ENCODE measurements around the gene DENND1A. TPM values are rescaled to one million over a fixed set of nuclear protein-coding genes. Genes with fewer than 3 reads are reported as not detected.
"Not testable (repeated sequence)": the region's sequence is repeated elsewhere in the genome, so short reads cannot be mapped to it uniquely, and the experiment has no call there.

Gene DENND1A
- polyA plus RNA-seq, 2 of the 4 experiments (the other 2 are of a cell fraction), result 15.1 to 21.9 TPM

DNA sequence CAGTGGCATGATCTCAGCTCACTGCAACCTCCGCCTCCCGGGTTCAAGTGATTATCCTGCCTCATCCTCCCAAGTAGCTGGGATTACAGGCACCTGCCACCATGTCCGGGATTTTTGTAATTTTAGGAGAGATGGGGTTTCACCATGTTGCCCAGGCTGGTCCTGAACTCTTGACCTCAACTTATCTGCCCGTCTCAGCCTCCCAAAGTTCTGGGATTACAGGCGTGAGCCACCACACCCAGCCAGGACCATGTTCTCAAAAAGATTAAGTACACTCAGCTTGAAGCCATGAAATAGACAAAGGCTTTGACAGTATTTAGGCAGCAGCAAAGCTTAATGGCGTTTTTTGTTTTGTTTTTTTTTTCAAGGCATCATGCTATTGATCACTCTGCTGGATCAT lies 44.1 kb downstream of the DENND1A start:
- DNase-seq (ENCODE audit: low read depth in 1 of 2, low spot score in 1 of 2); ATAC-seq; H3K9me3 ChIP-seq; FAIRE-seq; H3K4me2 ChIP-seq; H3K4me3 ChIP-seq; H3K27ac ChIP-seq; POLR2A ChIA-PET: not testable (repeated sequence)
- 93% methylated on average over 6 of the region's 6 CpGs for WGBS (ENCODE audit: missing lambda C conversion rate)
- CTCF ChIA-PET, result interaction anchor here (1.1 kb wide), 1 partner anchor 11 kb away, joined by 4 read pairs; no protein-coding TSS in a partner anchor
- peaks cover 13% of the 10 kb centered on the region; the same call in 2 of the 3 replicates for H3K4me1 ChIP-seq

DNA sequence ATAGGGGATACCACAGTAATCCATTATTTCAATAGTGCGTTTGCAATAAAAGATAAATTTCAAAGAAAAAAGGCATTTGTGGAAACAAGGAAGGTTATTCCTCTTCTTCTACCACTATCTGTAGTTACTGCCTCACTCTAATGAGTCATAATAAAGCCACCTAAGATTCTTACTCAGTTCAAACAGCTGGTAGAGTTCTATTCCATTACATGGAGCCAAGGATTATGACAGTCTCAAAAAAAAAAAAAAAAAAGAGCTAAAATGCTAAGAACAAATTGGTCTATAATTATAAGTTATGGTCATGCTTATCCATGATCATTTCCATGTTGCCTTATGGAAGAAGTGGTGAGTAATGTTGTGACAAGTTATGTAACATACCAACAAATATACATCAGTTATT lies 46.3 kb downstream of the DENND1A start:
- TF ChIP-seq, protein P1, sequence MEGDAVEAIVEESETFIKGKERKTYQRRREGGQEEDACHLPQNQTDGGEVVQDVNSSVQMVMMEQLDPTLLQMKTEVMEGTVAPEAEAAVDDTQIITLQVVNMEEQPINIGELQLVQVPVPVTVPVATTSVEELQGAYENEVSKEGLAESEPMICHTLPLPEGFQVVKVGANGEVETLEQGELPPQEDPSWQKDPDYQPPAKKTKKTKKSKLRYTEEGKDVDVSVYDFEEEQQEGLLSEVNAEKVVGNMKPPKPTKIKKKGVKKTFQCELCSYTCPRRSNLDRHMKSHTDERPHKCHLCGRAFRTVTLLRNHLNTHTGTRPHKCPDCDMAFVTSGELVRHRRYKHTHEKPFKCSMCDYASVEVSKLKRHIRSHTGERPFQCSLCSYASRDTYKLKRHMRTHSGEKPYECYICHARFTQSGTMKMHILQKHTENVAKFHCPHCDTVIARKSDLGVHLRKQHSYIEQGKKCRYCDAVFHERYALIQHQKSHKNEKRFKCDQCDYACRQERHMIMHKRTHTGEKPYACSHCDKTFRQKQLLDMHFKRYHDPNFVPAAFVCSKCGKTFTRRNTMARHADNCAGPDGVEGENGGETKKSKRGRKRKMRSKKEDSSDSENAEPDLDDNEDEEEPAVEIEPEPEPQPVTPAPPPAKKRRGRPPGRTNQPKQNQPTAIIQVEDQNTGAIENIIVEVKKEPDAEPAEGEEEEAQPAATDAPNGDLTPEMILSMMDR (IDR thresholded peaks at IDR 0.05), result no peak
- no peak for TF ChIP-seq CHD2 (IDR thresholded peaks at IDR 0.05; ENCODE audit: low read length, partially characterized antibody)
- no peak for TF ChIP-seq CBX2 (IDR thresholded peaks at IDR 0.05; ENCODE audit: borderline replicate concordance, low read depth)
- no peak for TF ChIP-seq MAFK (IDR thresholded peaks at IDR 0.05; ENCODE audit: partially characterized antibody)
- no peak for TF ChIP-seq RARB (CRISPR knock-in tag; IDR thresholded peaks at IDR 0.05)
- no peak for TF ChIP-seq ZFP36 (IDR thresholded peaks at IDR 0.05; ENCODE audit: borderline replicate concordance, partially characterized antibody)
- no peak for FAIRE-seq
- peaks cover 18% of the 10 kb centered on the region; the same call in 2 of the 3 replicates for H3K4me1 ChIP-seq
- WGBS (ENCODE audit: missing lambda C conversion rate), result 94% methylated on average over 1 of the region's 1 CpG
- ATAC-seq, result no peak
- H3K4me3 ChIP-seq, result no peak overlapping the region
- no peaks in the 10 kb centered on the region for H3K9me3 ChIP-seq
- CTCF ChIA-PET, result no interaction called here
- no peak overlapping the region for H3K27ac ChIP-seq
- no peak for DNase-seq (ENCODE audit: low read depth in 1 of 2, low spot score in 1 of 2)
- no peak overlapping the region for H3K4me2 ChIP-seq
- POLR2A ChIA-PET, result no interaction called here

DNA sequence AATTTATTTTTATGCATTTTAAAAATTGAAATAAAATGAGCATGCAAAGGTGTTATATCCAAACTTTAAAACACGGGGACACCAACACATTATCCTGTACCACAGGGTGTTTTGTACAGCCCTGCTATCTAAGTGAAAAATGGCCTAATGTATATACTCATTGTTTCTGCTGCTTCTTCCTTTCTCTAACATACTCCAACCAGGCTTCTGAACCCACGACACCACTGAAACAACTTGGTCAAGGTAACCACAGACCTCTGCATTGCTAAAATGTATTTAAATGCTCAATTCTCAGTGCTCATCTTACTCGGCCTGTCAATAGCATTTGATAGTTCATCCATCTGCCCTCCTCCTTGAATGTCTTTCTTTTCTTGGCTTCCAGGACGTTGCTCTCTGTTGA lies 48.3 kb downstream of the DENND1A start:
- FAIRE-seq (no peak), DNase-seq (ENCODE audit: low read depth in 1 of 2, low spot score in 1 of 2) (no peak), ATAC-seq (no peak)
- Histone ChIP-seq H3K4me3 (no peak overlapping the region), H3K4me1 (peaks cover 18% of the 10 kb centered on the region; the same call in 2 of the 3 replicates), H3K27ac (no peak overlapping the region), H3K9me3 (no peaks in the 10 kb centered on the region), H3K4me2 (no peak overlapping the region)
- POLR2A ChIA-PET, result no interaction called here
- 78% methylated on average over 4 of the region's 4 CpGs for WGBS (ENCODE audit: missing lambda C conversion rate)
- TF ChIP-seq FOSL2 (IDR thresholded peaks at IDR 0.05) (no peak), FOSL2 (CRISPR knock-in tag; IDR thresholded peaks at IDR 0.05) (no peak), JUNB (IDR thresholded peaks at IDR 0.05) (no peak), ESRRA (IDR thresholded peaks at IDR 0.05; ENCODE audit: borderline replicate concordance, low read length) (no peak), TP53 (CRISPR knock-in tag; IDR thresholded peaks at IDR 0.05) (no peak), NPAS2 (CRISPR knock-in tag; IDR thresholded peaks at IDR 0.05; ENCODE audit: borderline replicate concordance) (no peak), HEYL (CRISPR knock-in tag; IDR thresholded peaks at IDR 0.05) (no peak), MAFK (IDR thresholded peaks at IDR 0.05; ENCODE audit: partially characterized antibody) (no peak)
- TF ChIP-seq, protein P1 (IDR thresholded peaks at IDR 0.05), result no peak
- TF ChIP-seq, protein P2, sequence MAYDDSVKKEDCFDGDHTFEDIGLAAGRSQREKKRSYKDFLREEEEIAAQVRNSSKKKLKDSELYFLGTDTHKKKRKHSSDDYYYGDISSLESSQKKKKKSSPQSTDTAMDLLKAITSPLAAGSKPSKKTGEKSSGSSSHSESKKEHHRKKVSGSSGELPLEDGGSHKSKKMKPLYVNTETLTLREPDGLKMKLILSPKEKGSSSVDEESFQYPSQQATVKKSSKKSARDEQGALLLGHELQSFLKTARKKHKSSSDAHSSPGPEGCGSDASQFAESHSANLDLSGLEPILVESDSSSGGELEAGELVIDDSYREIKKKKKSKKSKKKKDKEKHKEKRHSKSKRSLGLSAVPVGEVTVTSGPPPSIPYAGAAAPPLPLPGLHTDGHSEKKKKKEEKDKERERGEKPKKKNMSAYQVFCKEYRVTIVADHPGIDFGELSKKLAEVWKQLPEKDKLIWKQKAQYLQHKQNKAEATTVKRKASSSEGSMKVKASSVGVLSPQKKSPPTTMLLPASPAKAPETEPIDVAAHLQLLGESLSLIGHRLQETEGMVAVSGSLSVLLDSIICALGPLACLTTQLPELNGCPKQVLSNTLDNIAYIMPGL (CRISPR knock-in tag; IDR thresholded peaks at IDR 0.05; ENCODE audit: borderline replicate concordance), result no peak
- TF ChIP-seq, protein P3, sequence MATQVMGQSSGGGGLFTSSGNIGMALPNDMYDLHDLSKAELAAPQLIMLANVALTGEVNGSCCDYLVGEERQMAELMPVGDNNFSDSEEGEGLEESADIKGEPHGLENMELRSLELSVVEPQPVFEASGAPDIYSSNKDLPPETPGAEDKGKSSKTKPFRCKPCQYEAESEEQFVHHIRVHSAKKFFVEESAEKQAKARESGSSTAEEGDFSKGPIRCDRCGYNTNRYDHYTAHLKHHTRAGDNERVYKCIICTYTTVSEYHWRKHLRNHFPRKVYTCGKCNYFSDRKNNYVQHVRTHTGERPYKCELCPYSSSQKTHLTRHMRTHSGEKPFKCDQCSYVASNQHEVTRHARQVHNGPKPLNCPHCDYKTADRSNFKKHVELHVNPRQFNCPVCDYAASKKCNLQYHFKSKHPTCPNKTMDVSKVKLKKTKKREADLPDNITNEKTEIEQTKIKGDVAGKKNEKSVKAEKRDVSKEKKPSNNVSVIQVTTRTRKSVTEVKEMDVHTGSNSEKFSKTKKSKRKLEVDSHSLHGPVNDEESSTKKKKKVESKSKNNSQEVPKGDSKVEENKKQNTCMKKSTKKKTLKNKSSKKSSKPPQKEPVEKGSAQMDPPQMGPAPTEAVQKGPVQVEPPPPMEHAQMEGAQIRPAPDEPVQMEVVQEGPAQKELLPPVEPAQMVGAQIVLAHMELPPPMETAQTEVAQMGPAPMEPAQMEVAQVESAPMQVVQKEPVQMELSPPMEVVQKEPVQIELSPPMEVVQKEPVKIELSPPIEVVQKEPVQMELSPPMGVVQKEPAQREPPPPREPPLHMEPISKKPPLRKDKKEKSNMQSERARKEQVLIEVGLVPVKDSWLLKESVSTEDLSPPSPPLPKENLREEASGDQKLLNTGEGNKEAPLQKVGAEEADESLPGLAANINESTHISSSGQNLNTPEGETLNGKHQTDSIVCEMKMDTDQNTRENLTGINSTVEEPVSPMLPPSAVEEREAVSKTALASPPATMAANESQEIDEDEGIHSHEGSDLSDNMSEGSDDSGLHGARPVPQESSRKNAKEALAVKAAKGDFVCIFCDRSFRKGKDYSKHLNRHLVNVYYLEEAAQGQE (IDR thresholded peaks at IDR 0.05), result no peak
- CTCF ChIA-PET, result interaction anchor here (1.2 kb wide), 1 partner anchor 9 kb away, joined by 3 read pairs; no protein-coding TSS in a partner anchor
